GM21381 (cell line): ENCODE results near the gene BICD1.

ENCODE experiments used
- ATAC-seq: cut with Tn5 transposase; IDR thresholded peaks from one replicate; pipeline ENCODE4 v1.9.1; 2021; ENCODE audit warnings: mild to moderate bottlenecking, moderate library complexity; ENCODE audit not compliant: unreplicated experiment

BICD1 gene

GRCh38 chr12:32398816-32399369, 292.2 kb downstream of the BICD1 start:
- ATAC-seq = no peak

DNA sequence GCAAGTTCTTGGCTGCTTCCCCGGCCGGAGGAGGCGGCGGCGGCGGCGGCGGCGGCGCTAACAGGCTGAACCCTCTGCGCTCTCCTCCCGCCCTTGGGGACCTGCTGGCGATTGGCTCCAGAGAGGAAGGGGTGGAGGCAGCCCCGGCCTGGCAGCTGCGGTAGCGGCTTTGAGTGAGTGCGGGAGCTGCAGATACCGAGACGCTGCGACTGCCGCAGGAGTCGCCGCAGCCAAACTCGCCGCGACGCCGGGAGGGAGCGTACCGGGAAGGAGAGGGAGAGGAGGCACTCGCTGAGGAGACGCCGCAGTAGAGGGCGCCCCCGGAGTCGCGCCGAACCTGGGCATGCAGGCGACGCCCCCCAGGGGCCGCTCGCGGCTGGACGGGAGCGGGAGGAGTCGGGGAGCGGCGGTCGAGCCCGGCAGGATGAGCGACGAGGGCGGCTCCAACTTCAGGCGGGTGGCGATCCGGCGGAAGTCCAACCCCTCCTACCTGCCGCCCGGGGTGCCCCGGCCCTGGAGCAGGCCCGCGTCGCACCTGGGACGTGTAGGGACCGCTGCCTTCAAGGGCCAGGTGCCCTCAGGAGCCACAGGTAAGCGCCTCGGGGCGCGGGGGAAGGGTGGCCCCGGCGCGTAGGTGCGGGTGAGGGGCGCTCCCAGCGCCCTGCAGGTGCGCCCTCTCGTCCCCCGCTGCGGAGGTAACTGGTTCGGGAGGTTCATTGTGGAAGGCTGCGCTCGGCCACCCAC, 292.9 kb downstream of the BICD1 start, which contains the start of gene FGD4:
Gene FGD4, plus strand, starts transcription at position 189 of the 744 bp plus-strand sequence.
- ATAC-seq = peak; percentile 91

- ATAC-seq = no peak
Observed at GRCh38 chr12:32400114-32400672, 293.5 kb downstream of the BICD1 start.

- no peak for ATAC-seq
Observed at GRCh38 chr12:32400866-32401265, 294.2 kb downstream of the BICD1 start.

DNA sequence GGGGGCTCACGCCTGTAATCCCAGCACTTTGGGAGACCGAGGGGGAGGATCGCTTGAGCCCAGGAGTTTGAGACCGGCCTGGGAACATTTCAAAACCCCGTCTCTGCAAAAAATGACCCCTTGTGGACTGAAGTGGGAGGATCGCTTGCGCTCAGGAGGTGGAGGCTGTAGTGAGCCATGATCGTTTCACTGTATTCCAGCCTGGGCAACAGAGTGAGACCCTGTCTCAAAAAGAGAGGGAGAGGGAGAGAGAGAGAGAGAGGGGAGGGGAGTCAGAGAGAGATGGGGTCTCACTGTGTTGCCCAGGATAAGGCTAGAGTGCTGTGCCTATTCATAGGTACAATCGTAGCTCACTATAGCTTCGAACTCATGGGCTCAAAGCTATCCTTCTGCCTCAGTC, 295.5 kb downstream of the BICD1 start:
- no peak for ATAC-seq

GRCh38 chr12:32402946-32403345, 296.3 kb downstream of the BICD1 start:
- no peak for ATAC-seq

- ATAC-seq = no peak
Observed at GRCh38 chr12:32407795-32408194, 301.1 kb downstream of the BICD1 start.

DNA sequence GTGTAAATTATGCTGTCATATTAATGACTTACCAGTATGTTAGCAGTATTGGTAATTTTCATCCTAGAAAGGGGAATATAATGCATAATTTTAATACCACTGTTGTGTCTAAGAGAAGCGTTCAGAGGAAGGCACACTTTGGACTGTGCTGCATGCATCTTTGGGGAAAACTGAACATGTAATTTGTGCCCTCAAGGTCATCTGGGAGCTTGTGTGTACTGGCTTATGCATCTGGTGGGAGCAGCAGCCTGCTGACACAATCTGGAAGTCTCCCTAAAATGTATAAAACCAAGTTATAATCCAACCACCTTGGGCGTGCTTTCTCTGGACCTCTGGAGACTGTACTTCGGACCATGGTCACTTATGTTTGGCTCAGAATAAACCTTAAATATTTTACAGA, 306.8 kb downstream of the BICD1 start:
- ATAC-seq = no peak

DNA sequence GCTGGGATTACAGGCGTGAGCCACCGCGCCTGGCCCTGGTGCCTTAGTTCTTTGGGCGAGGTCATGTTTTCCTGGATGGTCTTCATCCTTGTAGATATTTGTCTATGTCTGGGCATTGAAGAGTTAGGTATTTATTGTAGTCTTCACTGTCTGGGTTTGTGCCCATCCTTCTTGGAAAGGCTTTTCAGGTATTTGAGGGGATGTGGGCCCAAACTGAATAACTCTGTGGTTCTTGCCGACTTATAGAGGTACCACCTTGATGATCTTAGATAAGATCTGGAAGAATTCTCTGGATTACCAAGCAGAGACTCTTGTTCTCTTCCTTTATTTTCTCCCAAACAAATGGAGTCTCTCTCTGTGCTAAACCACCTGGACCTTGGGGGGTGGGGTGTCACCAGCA, 311.6 kb downstream of the BICD1 start:
- ATAC-seq = no peak

DNA sequence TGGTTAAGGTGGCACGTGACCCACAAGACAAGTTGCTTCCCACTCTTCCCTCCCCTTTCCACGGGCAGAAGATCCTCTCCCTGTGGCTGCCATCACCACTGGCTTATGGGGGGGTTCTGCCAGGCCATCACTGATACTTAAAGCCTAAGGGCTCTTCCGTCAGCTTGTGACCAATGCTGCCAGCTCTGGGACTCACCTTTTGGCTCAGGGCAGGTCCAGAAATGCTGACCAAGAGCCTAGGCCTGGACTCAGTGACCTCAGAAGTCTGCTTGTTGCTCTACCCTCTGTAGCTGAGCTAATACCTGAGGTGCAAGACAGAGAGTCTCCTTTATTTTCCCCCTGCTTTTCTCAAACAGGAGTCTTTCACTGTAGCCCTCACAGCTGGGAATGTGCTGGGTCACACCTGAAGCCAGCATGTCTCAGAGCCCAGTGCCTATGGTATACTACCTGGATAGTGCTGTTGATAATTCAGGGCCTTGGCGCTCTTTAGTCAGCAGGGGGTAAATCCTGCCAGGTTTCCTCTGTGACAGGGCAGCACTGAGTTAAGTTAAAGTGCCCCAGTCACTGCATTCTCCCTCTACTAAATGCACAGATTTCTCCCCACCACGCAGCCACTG, 312.4 kb downstream of the BICD1 start:
- ATAC-seq = no peak

GRCh38 chr12:32419520-32419960, 312.9 kb downstream of the BICD1 start:
- ATAC-seq = no peak

- ATAC-seq = no peak
Observed at GRCh38 chr12:32420356-32420755, 313.7 kb downstream of the BICD1 start.

DNA sequence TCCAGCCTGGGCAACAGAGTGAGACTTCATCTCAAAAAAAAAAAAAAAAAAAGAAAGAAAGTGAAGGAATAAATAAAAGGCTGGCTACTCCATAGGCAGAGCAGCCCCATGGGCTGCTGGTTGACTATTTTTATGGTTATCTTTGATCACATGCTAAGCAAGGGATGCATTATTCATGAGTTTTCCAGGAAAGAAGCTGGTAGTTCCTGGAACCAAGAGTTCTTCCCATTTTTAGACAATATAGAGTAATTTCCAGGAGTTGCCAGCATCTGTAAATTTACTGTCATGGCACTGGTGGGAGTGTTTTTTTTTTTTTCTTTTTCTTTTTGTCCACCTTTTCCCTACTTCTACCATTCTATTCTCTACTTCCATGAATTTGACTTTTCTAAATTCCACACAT, 316.9 kb downstream of the BICD1 start:
- no peak for ATAC-seq

GRCh38 chr12:32431025-32431424, 324.4 kb downstream of the BICD1 start:
- ATAC-seq = no peak
